Measurements from ENCODE around the gene PLXNA4. TPM values are rescaled to one million over a fixed set of nuclear protein-coding genes. Genes with fewer than 3 reads are reported as not detected.

The PLXNA4 gene
- total RNA-seq, 1 experiment from 2014 or later, result not detected

DNA sequence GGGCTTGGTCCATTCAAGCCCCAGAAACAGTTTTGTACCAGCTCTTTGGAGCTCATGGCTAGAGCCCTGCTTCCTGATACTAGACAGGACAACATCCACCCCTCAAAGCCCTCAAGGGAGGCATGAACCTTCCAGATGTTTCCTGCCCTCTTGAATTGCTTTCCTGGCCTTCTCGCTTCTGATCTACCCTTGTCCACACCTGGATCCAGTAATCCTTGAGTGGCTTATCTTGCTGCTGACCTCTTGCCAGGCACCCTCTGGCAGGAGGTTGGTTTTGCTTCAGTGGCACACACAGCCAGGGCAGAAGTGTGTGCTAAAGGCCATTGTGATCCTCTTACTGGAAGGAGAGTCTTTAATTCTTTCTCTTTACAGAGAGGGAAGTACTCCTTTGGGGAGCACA, 495.8 kb downstream of the PLXNA4 start:
- ChIA-PET POLR2A (no interaction called here), RAD21 (ENCODE audit: low non-redundant PET in 1 of 2, low total read pairs in 2 of 2, uncharacterized antibody in 2 of 2, unreplicated experiment in 2 of 2) (no interaction called here), CTCF (no interaction called here)
- intact Hi-C loops (cut with micrococcal nuclease), result no loop called here
- Histone ChIP-seq H3K9ac (ENCODE audit: low read length) (no peak overlapping the region), H3K79me2 (ENCODE audit: insufficient read depth, low read length) (no peaks in the 10 kb centered on the region), H3K4me1 (ENCODE audit: control insufficient read depth in 1 of 2, insufficient read depth in 2 of 2, low read length in 2 of 2) (no peaks in the 10 kb centered on the region), H3K27ac (ENCODE audit: low read depth, low read length) (no peak overlapping the region), H2AFZ (ENCODE audit: low read depth, low read length, poor library complexity, severe bottlenecking) (no peak overlapping the region), H3K27me3 (ENCODE audit: insufficient read depth, low read length) (peaks cover 61% of the 10 kb centered on the region), H3K4me3 (replicated peaks in 1 of 2; ENCODE audit: low read depth in 1 of 2, low read length in 2 of 2) (no peak overlapping the region), H3K4me2 (ENCODE audit: low read length) (no peak overlapping the region), H3K9me3 (ENCODE audit: control insufficient read depth in 1 of 2, insufficient read depth in 1 of 2, low read depth in 1 of 2, low read length in 2 of 2) (no peaks in the 10 kb centered on the region), H3K36me3 (ENCODE audit: control insufficient read depth in 1 of 2, insufficient read depth in 2 of 2, low read length in 2 of 2) (no peaks in the 10 kb centered on the region), H4K20me1 (ENCODE audit: insufficient read depth) (no peaks in the 10 kb centered on the region), H3K9me2 (ENCODE audit: insufficient read depth) (no peaks in the 10 kb centered on the region)
- TF ChIP-seq RAD21 (IDR thresholded peaks at IDR 0.05; ENCODE audit: low read depth), result no peak
- no peak for TF ChIP-seq POLR2AphosphoS5 (IDR thresholded peaks at IDR 0.05; ENCODE audit: low read depth, low read length)
- no peak for TF ChIP-seq EGR1 (IDR thresholded peaks at IDR 0.05; ENCODE audit: low read depth)
- TF ChIP-seq, protein P1, sequence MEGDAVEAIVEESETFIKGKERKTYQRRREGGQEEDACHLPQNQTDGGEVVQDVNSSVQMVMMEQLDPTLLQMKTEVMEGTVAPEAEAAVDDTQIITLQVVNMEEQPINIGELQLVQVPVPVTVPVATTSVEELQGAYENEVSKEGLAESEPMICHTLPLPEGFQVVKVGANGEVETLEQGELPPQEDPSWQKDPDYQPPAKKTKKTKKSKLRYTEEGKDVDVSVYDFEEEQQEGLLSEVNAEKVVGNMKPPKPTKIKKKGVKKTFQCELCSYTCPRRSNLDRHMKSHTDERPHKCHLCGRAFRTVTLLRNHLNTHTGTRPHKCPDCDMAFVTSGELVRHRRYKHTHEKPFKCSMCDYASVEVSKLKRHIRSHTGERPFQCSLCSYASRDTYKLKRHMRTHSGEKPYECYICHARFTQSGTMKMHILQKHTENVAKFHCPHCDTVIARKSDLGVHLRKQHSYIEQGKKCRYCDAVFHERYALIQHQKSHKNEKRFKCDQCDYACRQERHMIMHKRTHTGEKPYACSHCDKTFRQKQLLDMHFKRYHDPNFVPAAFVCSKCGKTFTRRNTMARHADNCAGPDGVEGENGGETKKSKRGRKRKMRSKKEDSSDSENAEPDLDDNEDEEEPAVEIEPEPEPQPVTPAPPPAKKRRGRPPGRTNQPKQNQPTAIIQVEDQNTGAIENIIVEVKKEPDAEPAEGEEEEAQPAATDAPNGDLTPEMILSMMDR (IDR thresholded peaks at IDR 0.05 in 2 of 3, conservative IDR thresholded peaks at IDR 0.05 in 1 of 3; ENCODE audit: borderline replicate concordance in 1 of 3, insufficient read depth in 1 of 3, low read depth in 2 of 3, low read length in 2 of 3), result no peak
- TF ChIP-seq FOSL1 (IDR thresholded peaks at IDR 0.05; ENCODE audit: low read depth), result no peak
- TF ChIP-seq POLR2A (IDR thresholded peaks at IDR 0.05; ENCODE audit: borderline replicate concordance, extremely low read depth, insufficient read depth, insufficient read length), result no peak
- no peak for TF ChIP-seq ZNF274 (IDR thresholded peaks at IDR 0.05; ENCODE audit: low read depth, low read length)
- TF ChIP-seq SRF (IDR thresholded peaks at IDR 0.05; ENCODE audit: low read depth), result no peak
- no peak for TF ChIP-seq EZH2phosphoT487 (IDR thresholded peaks at IDR 0.05; ENCODE audit: borderline replicate concordance)
- TF ChIP-seq CEBPB (IDR thresholded peaks at IDR 0.05; ENCODE audit: low read depth), result no peak
- no peak for TF ChIP-seq SP1 (IDR thresholded peaks at IDR 0.05; ENCODE audit: low read depth)
- TF ChIP-seq, protein P2, sequence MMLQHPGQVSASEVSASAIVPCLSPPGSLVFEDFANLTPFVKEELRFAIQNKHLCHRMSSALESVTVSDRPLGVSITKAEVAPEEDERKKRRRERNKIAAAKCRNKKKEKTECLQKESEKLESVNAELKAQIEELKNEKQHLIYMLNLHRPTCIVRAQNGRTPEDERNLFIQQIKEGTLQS (IDR thresholded peaks at IDR 0.05), result no peak
- TF ChIP-seq SIN3A (IDR thresholded peaks at IDR 0.05; ENCODE audit: low read depth), result no peak
- TF ChIP-seq EZH2 (IDR thresholded peaks at IDR 0.05), result no peak
- no peak for TF ChIP-seq ZBTB33 (IDR thresholded peaks at IDR 0.05; ENCODE audit: extremely low read depth, insufficient replicate concordance, low read length)
- no peak for TF ChIP-seq ZFX (IDR thresholded peaks at IDR 0.05)
- TF ChIP-seq, protein P3, sequence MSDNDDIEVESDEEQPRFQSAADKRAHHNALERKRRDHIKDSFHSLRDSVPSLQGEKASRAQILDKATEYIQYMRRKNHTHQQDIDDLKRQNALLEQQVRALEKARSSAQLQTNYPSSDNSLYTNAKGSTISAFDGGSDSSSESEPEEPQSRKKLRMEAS (IDR thresholded peaks at IDR 0.05), result no peak
- TF ChIP-seq, protein P4, sequence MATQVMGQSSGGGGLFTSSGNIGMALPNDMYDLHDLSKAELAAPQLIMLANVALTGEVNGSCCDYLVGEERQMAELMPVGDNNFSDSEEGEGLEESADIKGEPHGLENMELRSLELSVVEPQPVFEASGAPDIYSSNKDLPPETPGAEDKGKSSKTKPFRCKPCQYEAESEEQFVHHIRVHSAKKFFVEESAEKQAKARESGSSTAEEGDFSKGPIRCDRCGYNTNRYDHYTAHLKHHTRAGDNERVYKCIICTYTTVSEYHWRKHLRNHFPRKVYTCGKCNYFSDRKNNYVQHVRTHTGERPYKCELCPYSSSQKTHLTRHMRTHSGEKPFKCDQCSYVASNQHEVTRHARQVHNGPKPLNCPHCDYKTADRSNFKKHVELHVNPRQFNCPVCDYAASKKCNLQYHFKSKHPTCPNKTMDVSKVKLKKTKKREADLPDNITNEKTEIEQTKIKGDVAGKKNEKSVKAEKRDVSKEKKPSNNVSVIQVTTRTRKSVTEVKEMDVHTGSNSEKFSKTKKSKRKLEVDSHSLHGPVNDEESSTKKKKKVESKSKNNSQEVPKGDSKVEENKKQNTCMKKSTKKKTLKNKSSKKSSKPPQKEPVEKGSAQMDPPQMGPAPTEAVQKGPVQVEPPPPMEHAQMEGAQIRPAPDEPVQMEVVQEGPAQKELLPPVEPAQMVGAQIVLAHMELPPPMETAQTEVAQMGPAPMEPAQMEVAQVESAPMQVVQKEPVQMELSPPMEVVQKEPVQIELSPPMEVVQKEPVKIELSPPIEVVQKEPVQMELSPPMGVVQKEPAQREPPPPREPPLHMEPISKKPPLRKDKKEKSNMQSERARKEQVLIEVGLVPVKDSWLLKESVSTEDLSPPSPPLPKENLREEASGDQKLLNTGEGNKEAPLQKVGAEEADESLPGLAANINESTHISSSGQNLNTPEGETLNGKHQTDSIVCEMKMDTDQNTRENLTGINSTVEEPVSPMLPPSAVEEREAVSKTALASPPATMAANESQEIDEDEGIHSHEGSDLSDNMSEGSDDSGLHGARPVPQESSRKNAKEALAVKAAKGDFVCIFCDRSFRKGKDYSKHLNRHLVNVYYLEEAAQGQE (IDR thresholded peaks at IDR 0.05; ENCODE audit: low read depth), result no peak
- no peak for TF ChIP-seq CBX3 (IDR thresholded peaks at IDR 0.05; ENCODE audit: low read depth)
- no peak for TF ChIP-seq JUND (IDR thresholded peaks at IDR 0.05)
- DNase-seq (ENCODE audit: low read depth, low spot score), result no peak
- no TSS peak for BruUV-seq (replicated peaks)
- no peak for ATAC-seq
